ENCODE data around the gene MAGI2.
"Not testable (repeated sequence)": the region's sequence is repeated elsewhere in the genome, so short reads cannot be mapped to it uniquely, and the experiment has no call there.

MAGI2 gene

DNA sequence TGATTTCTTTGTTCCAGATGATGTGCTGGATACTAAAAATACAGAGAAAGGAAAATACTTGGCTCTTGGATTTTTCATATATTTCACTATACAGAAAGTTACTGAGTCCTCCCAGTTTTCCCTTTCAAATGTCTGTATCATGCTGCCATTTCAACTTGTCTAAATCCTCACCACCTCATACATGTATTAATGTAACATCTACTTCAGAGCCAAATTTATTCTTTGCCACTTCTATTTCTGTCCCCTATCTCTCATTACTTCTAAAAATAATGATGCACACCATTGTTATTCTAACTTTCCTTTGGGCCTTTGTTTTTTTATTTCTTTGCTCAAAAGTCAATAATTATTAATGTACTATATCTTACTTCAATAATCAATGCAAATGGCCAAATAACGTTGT lies 312.2 kb downstream of the MAGI2 start:
- no peak for DNase-seq
- TF ChIP-seq POLR2A (IDR thresholded peaks at IDR 0.05; ENCODE audit: low read length) (no peak), GATA1 (IDR thresholded peaks at IDR 0.05; ENCODE audit: low read depth, low read length) (no peak)

DNA sequence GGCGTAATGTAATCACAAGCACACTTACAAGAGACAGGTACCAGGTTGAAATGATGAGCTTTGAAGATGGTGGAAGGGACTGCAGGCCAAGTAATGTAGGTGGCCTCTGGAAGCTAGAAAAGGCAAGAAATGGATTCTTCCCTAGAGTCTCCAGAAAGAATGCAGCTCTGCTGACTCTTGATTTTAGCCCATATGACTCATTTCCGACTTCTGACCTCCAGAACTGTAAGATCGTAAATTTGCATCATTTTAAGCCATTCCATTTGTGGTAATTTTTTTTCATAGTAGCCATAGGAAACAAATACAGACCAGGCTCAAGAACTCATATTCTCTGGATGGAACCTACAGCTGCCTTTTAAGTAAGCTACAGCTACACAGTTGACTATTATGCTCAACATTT lies 315.5 kb downstream of the MAGI2 start:
- TF ChIP-seq GATA1 (IDR thresholded peaks at IDR 0.05; ENCODE audit: low read depth, low read length) (no peak), POLR2A (IDR thresholded peaks at IDR 0.05; ENCODE audit: low read length) (no peak)
- DNase-seq: no peak

DNA sequence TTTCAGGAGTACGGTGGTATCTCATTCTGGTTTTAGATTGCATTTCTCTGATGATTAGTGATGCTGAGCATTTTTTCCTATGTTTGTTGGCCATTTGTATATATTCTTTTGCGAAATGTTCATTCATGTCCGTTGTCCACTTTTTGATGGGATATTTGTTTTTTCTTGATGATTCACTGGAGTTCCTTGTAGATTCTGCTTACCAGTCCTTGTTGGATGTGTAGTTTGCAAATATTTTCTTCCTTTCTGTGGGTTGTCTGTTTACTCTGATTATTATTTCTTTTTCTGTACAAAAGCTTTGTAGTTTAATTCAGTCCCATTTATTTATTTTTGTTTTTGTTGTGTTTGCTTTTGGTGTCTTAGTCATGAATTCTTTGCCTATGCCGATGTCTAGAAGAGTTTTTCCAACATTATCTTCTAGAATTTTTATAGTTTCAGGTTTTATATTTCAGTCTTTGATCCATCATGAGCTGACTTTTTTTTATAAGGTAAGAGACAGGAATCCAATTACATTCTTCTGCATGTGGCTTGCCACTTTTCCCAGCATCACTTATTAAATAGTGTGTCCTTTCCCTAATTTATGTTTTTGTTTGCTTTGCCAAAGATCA lies 320.5 kb downstream of the MAGI2 start:
- no peak for TF ChIP-seq GATA1 (IDR thresholded peaks at IDR 0.05; ENCODE audit: low read depth, low read length)
- TF ChIP-seq POLR2A (IDR thresholded peaks at IDR 0.05; ENCODE audit: low read length): no peak
- DNase-seq: no peak

DNA sequence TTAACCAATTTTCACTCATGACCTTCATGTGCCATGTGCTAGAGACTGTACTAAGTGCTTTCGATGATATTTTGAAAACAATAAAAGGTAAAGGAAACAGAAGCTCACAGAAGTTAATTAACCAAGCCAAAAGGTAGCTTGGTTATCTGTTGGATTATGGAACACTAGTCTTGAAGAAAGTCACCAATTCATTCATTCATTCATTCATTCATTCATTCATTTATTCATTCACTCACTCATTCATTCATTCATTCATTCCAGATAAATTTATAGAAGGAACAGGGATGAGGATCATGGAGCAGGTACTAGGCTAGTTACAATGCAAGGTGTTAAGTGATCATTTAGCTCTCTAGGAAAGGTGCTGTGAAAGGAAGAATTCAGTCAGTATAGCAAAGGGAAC lies 322.8 kb downstream of the MAGI2 start:
- TF ChIP-seq GATA1 (IDR thresholded peaks at IDR 0.05; ENCODE audit: low read depth, low read length) (no peak), POLR2A (IDR thresholded peaks at IDR 0.05; ENCODE audit: low read length) (no peak)
- no peak for DNase-seq

DNA sequence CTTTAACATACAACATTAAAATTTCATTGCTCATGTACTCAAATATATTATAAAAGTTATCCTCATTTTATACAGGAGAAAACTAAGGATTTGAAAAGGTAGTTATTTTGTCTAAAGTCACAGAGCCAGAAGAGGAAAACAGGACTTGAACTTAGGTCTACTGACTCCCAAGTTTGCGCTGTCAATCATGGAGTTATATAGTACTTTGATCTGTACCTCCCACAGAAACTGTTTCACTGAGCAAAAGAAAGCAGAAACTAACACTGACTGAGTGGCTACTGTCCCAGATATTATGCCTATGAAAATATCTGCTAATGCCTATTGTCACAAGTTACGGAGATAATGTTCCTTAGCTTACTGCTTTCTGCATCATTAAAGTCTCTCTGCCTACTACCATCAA lies 329.1 kb downstream of the MAGI2 start:
- no peak for DNase-seq
- TF ChIP-seq GATA1 (IDR thresholded peaks at IDR 0.05; ENCODE audit: low read depth, low read length) (no peak), POLR2A (IDR thresholded peaks at IDR 0.05; ENCODE audit: low read length) (no peak)

DNA sequence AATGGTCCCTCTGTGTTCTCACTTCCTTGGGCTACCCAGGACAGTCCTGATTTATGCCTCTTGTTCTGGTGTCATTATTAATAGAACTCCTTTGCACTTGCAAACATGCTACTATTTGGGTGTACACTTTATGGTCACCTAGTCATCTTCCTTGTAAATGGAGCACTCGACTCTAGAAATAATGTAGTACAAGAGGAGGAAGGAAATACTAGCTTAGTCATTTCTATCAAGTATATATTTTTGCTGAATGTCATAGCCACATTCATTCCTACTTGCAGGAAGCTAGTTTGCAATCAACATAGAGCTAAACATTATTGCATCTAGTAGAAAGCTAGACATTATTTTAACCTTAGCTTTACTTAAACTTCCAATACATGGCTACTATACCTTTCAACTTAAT lies 335.3 kb downstream of the MAGI2 start:
- DNase-seq: no peak
- TF ChIP-seq POLR2A (IDR thresholded peaks at IDR 0.05; ENCODE audit: low read length): no peak
- TF ChIP-seq GATA1 (IDR thresholded peaks at IDR 0.05; ENCODE audit: low read depth, low read length): no peak

DNA sequence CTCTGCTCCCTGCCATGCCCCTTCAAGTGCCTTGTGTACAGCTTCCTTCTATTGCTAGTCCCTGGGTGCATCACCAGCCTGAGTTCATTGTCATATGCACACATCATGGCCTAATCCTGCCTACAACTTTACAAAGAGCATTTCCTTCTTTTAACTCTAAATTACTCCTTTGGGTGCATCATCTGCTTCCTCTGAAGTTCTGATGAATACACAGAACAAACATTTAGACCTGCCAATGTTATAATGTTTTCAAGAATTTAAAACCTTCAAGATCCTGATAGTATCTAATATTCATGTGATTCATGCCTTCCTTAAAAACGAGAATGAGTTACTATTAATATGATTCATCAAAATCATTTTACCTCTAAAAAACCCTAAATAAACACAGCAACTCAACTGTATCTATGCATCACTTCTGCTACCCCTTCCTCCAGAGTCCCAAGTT lies 357.1 kb downstream of the MAGI2 start:
- TF ChIP-seq POLR2A (IDR thresholded peaks at IDR 0.05; ENCODE audit: low read length): no peak
- no peak for TF ChIP-seq GATA1 (IDR thresholded peaks at IDR 0.05; ENCODE audit: low read depth, low read length)
- DNase-seq: no peak

DNA sequence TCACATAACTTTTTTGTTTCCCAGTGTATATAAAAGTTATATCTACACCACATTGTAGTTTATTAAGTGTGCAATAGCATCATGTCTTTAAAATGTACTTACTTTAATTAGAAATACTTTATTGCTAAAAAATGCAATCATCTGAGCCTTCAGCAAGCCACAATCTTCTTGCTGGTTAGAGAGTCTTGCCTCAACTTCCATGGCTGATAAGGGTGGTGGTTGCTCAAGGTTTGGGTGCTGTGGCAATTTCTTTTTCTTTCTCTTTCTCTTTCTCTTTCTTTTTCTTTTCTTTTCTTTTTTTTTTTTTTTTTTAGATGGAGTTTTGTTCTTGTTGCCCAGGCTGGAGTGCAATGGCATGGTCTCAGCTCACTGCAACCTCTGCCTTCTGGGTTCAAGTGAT lies 360.0 kb downstream of the MAGI2 start:
- TF ChIP-seq POLR2A (IDR thresholded peaks at IDR 0.05; ENCODE audit: low read length): no peak
- TF ChIP-seq GATA1 (IDR thresholded peaks at IDR 0.05; ENCODE audit: low read depth, low read length): no peak
- DNase-seq: no peak

DNA sequence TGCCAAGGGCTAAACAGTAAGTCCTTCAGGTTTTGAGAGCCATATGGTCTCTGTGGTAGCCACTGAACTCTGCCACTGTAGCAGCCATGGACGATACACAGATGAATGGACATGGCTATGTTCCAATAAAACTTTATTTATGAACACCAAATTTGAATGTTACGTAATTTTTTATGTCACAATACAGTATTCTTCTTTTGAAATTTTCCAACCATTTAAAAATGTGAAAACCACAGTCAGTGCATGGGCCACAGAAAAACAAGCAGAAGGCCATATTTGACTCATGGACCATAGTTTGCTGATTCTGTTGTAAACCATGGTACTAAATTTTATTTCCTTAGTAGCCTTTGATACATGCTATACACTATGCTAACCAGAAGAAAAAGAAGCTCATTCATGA lies 361.8 kb downstream of the MAGI2 start:
- TF ChIP-seq GATA1 (IDR thresholded peaks at IDR 0.05; ENCODE audit: low read depth, low read length): no peak
- no peak for TF ChIP-seq POLR2A (IDR thresholded peaks at IDR 0.05; ENCODE audit: low read length)
- no peak for DNase-seq

DNA sequence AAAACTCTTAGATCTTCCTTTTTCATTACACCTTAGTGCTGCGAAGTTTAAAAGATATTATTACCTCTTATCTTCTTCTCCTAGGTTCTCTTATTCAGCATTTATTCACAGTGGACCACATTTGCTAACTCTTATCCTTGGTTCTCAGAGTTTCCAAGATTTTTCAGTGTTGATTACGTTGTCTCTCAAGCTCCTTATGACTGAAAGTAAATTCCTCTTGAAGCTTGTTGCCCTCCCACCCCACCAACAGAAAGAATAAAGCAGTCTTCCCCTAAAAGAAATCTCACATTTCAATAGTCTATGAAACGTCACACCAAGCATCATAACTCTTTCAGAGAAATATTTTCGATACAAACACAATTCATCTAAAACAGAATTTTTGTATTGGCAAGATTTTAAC lies 362.5 kb downstream of the MAGI2 start:
- no peak for TF ChIP-seq GATA1 (IDR thresholded peaks at IDR 0.05; ENCODE audit: low read depth, low read length)
- no peak for TF ChIP-seq POLR2A (IDR thresholded peaks at IDR 0.05; ENCODE audit: low read length)

DNA sequence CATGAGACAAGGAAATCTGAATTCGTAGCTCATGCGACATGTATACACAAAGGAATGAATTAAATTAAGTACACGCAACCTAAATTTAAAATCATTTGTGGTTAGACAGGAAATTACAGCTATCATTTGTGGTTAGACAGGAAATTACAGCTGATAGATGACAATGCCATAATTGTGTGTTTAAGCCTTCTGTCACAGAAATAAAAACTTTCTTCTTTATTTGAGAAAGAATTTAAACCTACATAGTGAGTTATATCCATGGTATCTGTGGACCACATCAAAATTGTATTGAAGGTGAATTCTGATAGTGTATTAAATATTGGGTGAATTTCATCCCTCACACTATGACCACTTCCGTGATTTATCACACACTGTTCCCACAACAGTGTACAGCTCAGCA lies 362.9 kb downstream of the MAGI2 start:
- TF ChIP-seq POLR2A (IDR thresholded peaks at IDR 0.05; ENCODE audit: low read length) (no peak), GATA1 (IDR thresholded peaks at IDR 0.05; ENCODE audit: low read depth, low read length) (no peak)
- no peak for DNase-seq

More for the DNA sequence above, 362.5 kb downstream of the MAGI2 start:
- DNase-seq: no peak

DNA sequence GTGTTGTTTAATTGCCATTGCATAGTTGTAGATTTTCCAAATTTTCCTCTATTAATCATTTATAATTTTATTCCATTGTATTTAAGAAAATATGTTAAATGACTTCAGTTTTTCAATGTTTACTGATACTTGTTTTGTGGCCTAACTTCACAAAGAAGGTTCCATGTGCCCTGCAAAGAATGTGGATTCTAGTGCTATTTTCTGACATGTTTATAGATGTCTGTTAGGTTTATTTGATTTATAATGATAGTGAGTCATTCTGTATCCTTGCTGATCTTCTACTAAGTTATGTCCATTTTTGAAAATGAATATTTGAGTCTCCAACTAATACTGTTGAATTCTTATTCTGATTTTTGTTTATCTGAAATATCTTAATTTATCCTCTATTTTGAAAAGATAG lies 369.0 kb downstream of the MAGI2 start:
- TF ChIP-seq GATA1 (IDR thresholded peaks at IDR 0.05; ENCODE audit: low read depth, low read length) (no peak), POLR2A (IDR thresholded peaks at IDR 0.05; ENCODE audit: low read length) (no peak)
- no peak for DNase-seq

DNA sequence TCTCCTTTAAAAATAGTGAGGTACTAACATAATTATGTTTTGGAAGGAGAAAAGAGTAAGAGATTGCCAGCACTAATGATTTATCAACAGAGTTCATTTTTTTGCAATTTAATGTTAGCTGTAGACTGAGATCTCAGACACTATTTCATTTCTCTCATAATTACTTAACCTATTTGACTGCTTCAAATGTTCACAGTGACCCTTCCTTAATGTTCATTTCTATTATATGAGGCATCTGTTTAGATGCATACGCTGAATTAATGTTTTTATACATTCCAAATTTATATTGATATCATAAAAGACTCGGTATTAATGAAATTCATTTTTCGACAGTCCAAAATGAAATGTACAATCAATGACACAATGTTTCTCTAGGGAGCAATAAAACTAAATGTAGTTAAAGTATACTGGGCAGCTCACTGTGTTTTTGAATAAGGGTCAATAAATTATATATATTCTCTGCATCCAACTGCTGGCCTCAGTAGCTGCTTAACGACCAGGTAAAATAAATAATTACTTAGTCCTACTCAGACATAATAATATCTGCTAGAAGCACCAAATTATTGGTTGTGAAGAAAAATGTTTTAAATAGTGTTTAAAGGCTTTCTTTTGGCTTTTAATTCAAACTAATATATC lies 373.4 kb downstream of the MAGI2 start:
- no peak for DNase-seq
- TF ChIP-seq POLR2A (IDR thresholded peaks at IDR 0.05; ENCODE audit: low read length): no peak
- no peak for TF ChIP-seq GATA1 (IDR thresholded peaks at IDR 0.05; ENCODE audit: low read depth, low read length)

DNA sequence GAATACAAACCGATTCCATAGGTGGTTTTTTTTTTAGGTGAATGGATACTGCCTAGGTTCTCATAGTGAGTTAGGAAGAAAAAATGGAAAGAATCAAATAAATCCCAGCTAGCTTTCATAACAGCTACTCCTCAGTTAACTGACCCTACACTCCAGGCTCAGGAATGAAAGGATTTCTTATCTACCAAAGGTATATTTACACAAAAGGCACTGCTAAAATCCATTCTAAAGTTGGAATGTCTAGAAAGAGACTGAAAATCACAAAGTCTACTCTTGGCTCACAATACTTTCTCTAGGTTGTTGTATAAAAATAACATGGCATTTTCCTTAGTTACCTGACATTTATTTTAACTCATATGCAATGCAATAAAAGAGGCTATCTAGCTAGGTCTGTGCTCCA lies 375.2 kb downstream of the MAGI2 start:
- TF ChIP-seq GATA1 (IDR thresholded peaks at IDR 0.05; ENCODE audit: low read depth, low read length): no peak
- TF ChIP-seq POLR2A (IDR thresholded peaks at IDR 0.05; ENCODE audit: low read length): no peak
- DNase-seq: no peak

DNA sequence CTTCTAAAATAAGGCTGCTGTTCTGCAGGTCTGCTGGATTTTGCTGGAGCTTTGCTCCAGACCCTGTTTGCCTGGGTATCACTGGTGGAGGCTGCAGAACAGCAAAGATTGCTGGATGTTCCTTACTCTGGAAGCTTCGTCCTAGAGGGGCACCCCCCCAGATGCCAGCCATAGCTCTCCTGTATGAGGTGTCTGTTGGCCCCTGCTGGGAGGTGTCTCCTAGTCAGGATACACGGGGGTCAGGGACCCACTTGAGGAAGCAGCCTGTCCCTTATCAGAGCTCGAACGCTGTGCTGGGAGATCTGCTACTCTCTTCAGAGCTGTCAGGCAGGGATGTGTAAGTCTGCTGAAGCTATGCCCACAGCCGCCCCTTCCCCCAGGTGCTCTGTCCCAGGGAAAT lies 382.3 kb downstream of the MAGI2 start:
- DNase-seq: not testable (repeated sequence)
